ENCODE data around the gene MTMR12. TPM values are rescaled to one million over a fixed set of nuclear protein-coding genes. Genes with fewer than 3 reads are reported as not detected.

The MTMR12 gene
- total RNA-seq, 1 donor from 2014 or later, result 23.6 TPM

GRCh38 chr5:32270946-32271345, 41.8 kb downstream of the MTMR12 start:
- H3K4me3 Mint-ChIP-seq, result no peak overlapping the region
- H3K36me3 Mint-ChIP-seq, result peaks cover 41% of the 10 kb centered on the region
- DNase-seq (ENCODE audit: low spot score in 2 of 2, unreplicated experiment in 2 of 2), result no peak
- no peak for TF ChIP-seq CTCF (IDR thresholded peaks at IDR 0.05; ENCODE audit: unreplicated experiment)
- H3K9me3 Mint-ChIP-seq, result no peaks in the 10 kb centered on the region
- H3K27ac Mint-ChIP-seq, result no peak overlapping the region
- no peaks in the 10 kb centered on the region for H3K27me3 Mint-ChIP-seq (ENCODE audit: low read depth)
- H3K4me1 Mint-ChIP-seq, result peaks cover 12% of the 10 kb centered on the region

- H3K27ac Mint-ChIP-seq, result no peak overlapping the region
Measured at GRCh38 chr5:32270178-32270577, 42.6 kb downstream of the MTMR12 start.

GRCh38 chr5:32265902-32266301, 46.8 kb downstream of the MTMR12 start:
- Mint-ChIP-seq H3K4me3 (no peak overlapping the region), H3K4me1 (no peaks in the 10 kb centered on the region), H3K27ac (no peak overlapping the region), H3K36me3 (peaks cover 56% of the 10 kb centered on the region), H3K9me3 (no peaks in the 10 kb centered on the region), H3K27me3 (ENCODE audit: low read depth) (no peaks in the 10 kb centered on the region)
- DNase-seq (ENCODE audit: low spot score in 2 of 2, unreplicated experiment in 2 of 2), result no peak
- no peak for TF ChIP-seq CTCF (IDR thresholded peaks at IDR 0.05; ENCODE audit: unreplicated experiment)

More at GRCh38 chr5:32270178-32270577, 42.6 kb downstream of the MTMR12 start:
- no peak overlapping the region for H3K4me3 Mint-ChIP-seq
- H3K27me3 Mint-ChIP-seq (ENCODE audit: low read depth), result no peaks in the 10 kb centered on the region
- peaks cover 44% of the 10 kb centered on the region for H3K36me3 Mint-ChIP-seq
- no peak for DNase-seq (ENCODE audit: low spot score in 2 of 2, unreplicated experiment in 2 of 2)
- no peak for TF ChIP-seq CTCF (IDR thresholded peaks at IDR 0.05; ENCODE audit: unreplicated experiment)
- H3K4me1 Mint-ChIP-seq, result peaks cover 7% of the 10 kb centered on the region
- no peaks in the 10 kb centered on the region for H3K9me3 Mint-ChIP-seq

- H3K36me3 Mint-ChIP-seq, result peaks cover 53% of the 10 kb centered on the region
- no peaks in the 10 kb centered on the region for H3K4me1 Mint-ChIP-seq
- TF ChIP-seq CTCF (IDR thresholded peaks at IDR 0.05; ENCODE audit: unreplicated experiment), result no peak
- H3K27ac Mint-ChIP-seq, result no peak overlapping the region
- no peaks in the 10 kb centered on the region for H3K27me3 Mint-ChIP-seq (ENCODE audit: low read depth)
- DNase-seq (ENCODE audit: low spot score in 2 of 2, unreplicated experiment in 2 of 2), result no peak
- no peaks in the 10 kb centered on the region for H3K9me3 Mint-ChIP-seq
- no peak overlapping the region for H3K4me3 Mint-ChIP-seq
Measured at GRCh38 chr5:32264957-32265572, 47.7 kb downstream of the MTMR12 start.

GRCh38 chr5:32263684-32264083, 49.1 kb downstream of the MTMR12 start:
- no peak for TF ChIP-seq CTCF (IDR thresholded peaks at IDR 0.05; ENCODE audit: unreplicated experiment)
- no peak for DNase-seq (ENCODE audit: low spot score in 2 of 2, unreplicated experiment in 2 of 2)
- Mint-ChIP-seq H3K36me3 (peaks cover 58% of the 10 kb centered on the region), H3K9me3 (no peaks in the 10 kb centered on the region), H3K4me3 (no peak overlapping the region), H3K4me1 (no peaks in the 10 kb centered on the region), H3K27ac (no peak overlapping the region), H3K27me3 (ENCODE audit: low read depth) (no peaks in the 10 kb centered on the region)

GRCh38 chr5:32261198-32261597, 51.5 kb downstream of the MTMR12 start:
- no peak for DNase-seq (ENCODE audit: low spot score in 2 of 2, unreplicated experiment in 2 of 2)
- no peak for TF ChIP-seq CTCF (IDR thresholded peaks at IDR 0.05; ENCODE audit: unreplicated experiment)
- peaks cover 53% of the 10 kb centered on the region for H3K36me3 Mint-ChIP-seq
- H3K4me3 Mint-ChIP-seq, result no peak overlapping the region
- no peaks in the 10 kb centered on the region for H3K9me3 Mint-ChIP-seq
- H3K27me3 Mint-ChIP-seq (ENCODE audit: low read depth), result no peaks in the 10 kb centered on the region
- no peaks in the 10 kb centered on the region for H3K4me1 Mint-ChIP-seq
- no peak overlapping the region for H3K27ac Mint-ChIP-seq
